ENCODE results near the gene SPTBN5.
"Not testable (repeated sequence)": the region's sequence is repeated elsewhere in the genome, so short reads cannot be mapped to it uniquely, and the experiment has no call there.

Gene SPTBN5

GRCh38 chr15:41850482-41851166 lies 43.2 kb downstream of the SPTBN5 start:
- FAIRE-seq (no peak), DNase-seq (ENCODE audit: insufficient read length, low spot score) (no peak)

- FAIRE-seq (no peak), DNase-seq (ENCODE audit: insufficient read length, low spot score) (no peak)
Measured at GRCh38 chr15:41849861-41850260, 44.0 kb downstream of the SPTBN5 start.

GRCh38 chr15:41849204-41849603 lies 44.6 kb downstream of the SPTBN5 start:
- FAIRE-seq (no peak), DNase-seq (ENCODE audit: insufficient read length, low spot score) (no peak)

GRCh38 chr15:41848631-41849030 lies 45.2 kb downstream of the SPTBN5 start:
- DNase-seq (ENCODE audit: insufficient read length, low spot score) = no peak
- FAIRE-seq = no peak

GRCh38 chr15:41847981-41848380 lies 45.9 kb downstream of the SPTBN5 start:
- FAIRE-seq (no peak), DNase-seq (ENCODE audit: insufficient read length, low spot score) (no peak)

GRCh38 chr15:41847206-41847605 lies 46.6 kb downstream of the SPTBN5 start:
- FAIRE-seq = no peak
- no peak for DNase-seq (ENCODE audit: insufficient read length, low spot score)

- FAIRE-seq (no peak), DNase-seq (ENCODE audit: insufficient read length, low spot score) (no peak)
Measured at GRCh38 chr15:41844814-41845213, 49.0 kb downstream of the SPTBN5 start.

GRCh38 chr15:41843571-41843970 lies 50.3 kb downstream of the SPTBN5 start:
- DNase-seq (ENCODE audit: insufficient read length, low spot score) (no peak), FAIRE-seq (no peak)

- FAIRE-seq = no peak
- DNase-seq (ENCODE audit: insufficient read length, low spot score) = no peak
Measured at GRCh38 chr15:41842229-41842628, 51.6 kb downstream of the SPTBN5 start.

- FAIRE-seq (no peak), DNase-seq (ENCODE audit: insufficient read length, low spot score) (no peak)
Measured at GRCh38 chr15:41841131-41841530, 52.7 kb downstream of the SPTBN5 start.

- FAIRE-seq (no peak), DNase-seq (ENCODE audit: insufficient read length, low spot score) (no peak)
Measured at GRCh38 chr15:41840673-41841072, 53.2 kb downstream of the SPTBN5 start.

- DNase-seq (ENCODE audit: insufficient read length, low spot score) (no peak), FAIRE-seq (no peak)
Measured at GRCh38 chr15:41839781-41840491, 53.9 kb downstream of the SPTBN5 start.

- FAIRE-seq = no peak
- no peak for DNase-seq (ENCODE audit: insufficient read length, low spot score)
Measured at GRCh38 chr15:41838400-41838897, 55.4 kb downstream of the SPTBN5 start, which contains the start of gene PLA2G4B. Gene PLA2G4B, plus strand, starts transcription at chr15:41838847. Its CDS starts 67 bp downstream, at chr15:41838914.

- FAIRE-seq (no peak), DNase-seq (ENCODE audit: insufficient read length, low spot score) (no peak)
Measured at GRCh38 chr15:41836713-41837454, 57.0 kb downstream of the SPTBN5 start.

- FAIRE-seq (no peak), DNase-seq (ENCODE audit: insufficient read length, low spot score) (no peak)
Measured at GRCh38 chr15:41836073-41836472, 57.8 kb downstream of the SPTBN5 start.

- DNase-seq (ENCODE audit: insufficient read length, low spot score) = no peak
- FAIRE-seq = no peak
Measured at GRCh38 chr15:41834096-41834495, 59.8 kb downstream of the SPTBN5 start.

GRCh38 chr15:41832875-41833274 lies 61.0 kb downstream of the SPTBN5 start:
- DNase-seq (ENCODE audit: insufficient read length, low spot score) = no peak
- FAIRE-seq = no peak

- DNase-seq (ENCODE audit: insufficient read length, low spot score) = no peak
- FAIRE-seq = no peak
Measured at GRCh38 chr15:41832208-41832607, 61.6 kb downstream of the SPTBN5 start.

GRCh38 chr15:41831291-41831690 lies 62.6 kb downstream of the SPTBN5 start:
- not testable (repeated sequence) for DNase-seq (ENCODE audit: insufficient read length, low spot score); FAIRE-seq

- DNase-seq (ENCODE audit: insufficient read length, low spot score) (no peak), FAIRE-seq (no peak)
Measured at GRCh38 chr15:41829959-41830646, 63.8 kb downstream of the SPTBN5 start.

- DNase-seq (ENCODE audit: insufficient read length, low spot score) = no peak
- peak; percentile 89 for FAIRE-seq
Measured at GRCh38 chr15:41828807-41829141, 65.1 kb downstream of the SPTBN5 start.

Measured in GM19239 (cell line).